ENCODE results near the gene POLR2E. TPM values are rescaled to one million over a fixed set of nuclear protein-coding genes. Genes with fewer than 3 reads are reported as not detected.

The POLR2E gene
- total and polyA plus RNA-seq, 2 of the 13 experiments (the other 11 are each of a cell fraction or from before 2014, with no cell fraction given): 140 to 272 TPM

DNA sequence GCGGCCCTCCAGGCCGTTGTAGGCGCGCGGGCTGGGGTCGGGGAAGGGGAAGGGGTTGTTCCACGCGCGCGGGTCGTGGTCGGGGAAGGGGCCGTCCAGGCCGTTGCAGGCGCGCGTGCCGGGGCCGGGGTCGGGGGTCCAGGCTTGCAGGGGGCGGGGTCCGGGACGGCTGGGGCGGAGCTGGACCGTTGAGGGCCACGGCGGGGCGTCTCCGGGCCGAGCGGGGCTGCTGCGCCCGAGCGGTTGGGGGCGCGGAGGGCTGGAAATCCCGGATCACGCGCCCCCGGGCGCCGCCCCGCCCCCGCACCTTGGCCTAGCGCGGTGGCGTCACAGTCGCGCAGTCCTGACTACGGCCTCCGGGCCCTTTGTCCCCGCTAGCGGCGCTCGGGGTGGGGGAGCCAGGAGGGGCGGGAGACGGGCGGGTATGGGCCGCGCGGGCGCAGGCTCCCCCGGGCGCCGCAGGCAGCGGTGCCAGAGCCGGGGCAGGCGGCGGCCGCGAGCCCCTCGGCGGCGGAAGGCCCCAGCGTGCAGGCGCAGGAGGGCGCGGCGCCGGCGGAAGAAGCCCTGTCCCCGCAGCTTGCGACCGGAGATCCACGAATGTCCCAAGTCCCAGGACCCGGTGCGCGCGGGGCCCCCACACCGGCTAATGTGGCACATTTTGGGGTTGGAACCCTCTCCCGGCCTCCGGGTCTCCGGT, 9.3 kb upstream of the POLR2E start (continued):
- TF ChIP-seq ZNF674 (CRISPR knock-in tag; IDR thresholded peaks at IDR 0.05; ENCODE audit: low read depth) (no peak), HNRNPLL (IDR thresholded peaks at IDR 0.05; ENCODE audit: low read depth, low read length, poor library complexity, severe bottlenecking) (peak; percentile 32), GTF3A (CRISPR knock-in tag; conservative IDR thresholded peaks at IDR 0.05) (no peak), ZNF550 (CRISPR knock-in tag; IDR thresholded peaks at IDR 0.05; ENCODE audit: borderline replicate concordance) (no peak), EZH2 (conservative IDR thresholded peaks at IDR 0.05; ENCODE audit: low read depth, low read length) (no peak), TCF12 (IDR thresholded peaks at IDR 0.05) (no peak), TCF12 (CRISPR knock-in tag; IDR thresholded peaks at IDR 0.05) (no peak), ZNF619 (CRISPR knock-in tag; IDR thresholded peaks at IDR 0.05) (no peak), REL (CRISPR knock-in tag; conservative IDR thresholded peaks at IDR 0.05) (no peak), ZNF792 (CRISPR knock-in tag; IDR thresholded peaks at IDR 0.05) (no peak), ZNF484 (CRISPR knock-in tag; IDR thresholded peaks at IDR 0.05; ENCODE audit: borderline replicate concordance, low read depth) (no peak), ZNF124 (CRISPR knock-in tag; IDR thresholded peaks at IDR 0.05) (no peak), BHLHE40 (IDR thresholded peaks at IDR 0.05; ENCODE audit: low read length) (no peak), ZBTB1 (CRISPR knock-in tag; IDR thresholded peaks at IDR 0.05; ENCODE audit: borderline replicate concordance) (no peak), SP4 (CRISPR knock-in tag; IDR thresholded peaks at IDR 0.05) (no peak; the same call in 1 of the 2 replicates), NFIB (CRISPR knock-in tag; IDR thresholded peaks at IDR 0.05; ENCODE audit: borderline replicate concordance) (no peak), ZNF335 (CRISPR knock-in tag; IDR thresholded peaks at IDR 0.05) (no peak), NFE2L2 (IDR thresholded peaks at IDR 0.05; ENCODE audit: low read length) (no peak), ZNF230 (CRISPR knock-in tag; IDR thresholded peaks at IDR 0.05) (no peak), NCOR1 (IDR thresholded peaks at IDR 0.05; ENCODE audit: borderline replicate concordance, low read length) (no peak), GRHL1 (CRISPR knock-in tag; conservative IDR thresholded peaks at IDR 0.05) (no peak), NFKB2 (CRISPR knock-in tag; IDR thresholded peaks at IDR 0.05; ENCODE audit: borderline replicate concordance) (no peak), ZNF784 (CRISPR knock-in tag; IDR thresholded peaks at IDR 0.05; ENCODE audit: borderline replicate concordance) (no peak), ZNF629 (CRISPR knock-in tag; conservative IDR thresholded peaks at IDR 0.05) (no peak)
- TF ChIP-seq, protein P1, sequence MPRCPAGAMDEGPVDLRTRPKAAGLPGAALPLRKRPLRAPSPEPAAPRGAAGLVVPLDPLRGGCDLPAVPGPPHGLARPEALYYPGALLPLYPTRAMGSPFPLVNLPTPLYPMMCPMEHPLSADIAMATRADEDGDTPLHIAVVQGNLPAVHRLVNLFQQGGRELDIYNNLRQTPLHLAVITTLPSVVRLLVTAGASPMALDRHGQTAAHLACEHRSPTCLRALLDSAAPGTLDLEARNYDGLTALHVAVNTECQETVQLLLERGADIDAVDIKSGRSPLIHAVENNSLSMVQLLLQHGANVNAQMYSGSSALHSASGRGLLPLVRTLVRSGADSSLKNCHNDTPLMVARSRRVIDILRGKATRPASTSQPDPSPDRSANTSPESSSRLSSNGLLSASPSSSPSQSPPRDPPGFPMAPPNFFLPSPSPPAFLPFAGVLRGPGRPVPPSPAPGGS (CRISPR knock-in tag; IDR thresholded peaks at IDR 0.05): no peak
- TF ChIP-seq, protein P2, sequence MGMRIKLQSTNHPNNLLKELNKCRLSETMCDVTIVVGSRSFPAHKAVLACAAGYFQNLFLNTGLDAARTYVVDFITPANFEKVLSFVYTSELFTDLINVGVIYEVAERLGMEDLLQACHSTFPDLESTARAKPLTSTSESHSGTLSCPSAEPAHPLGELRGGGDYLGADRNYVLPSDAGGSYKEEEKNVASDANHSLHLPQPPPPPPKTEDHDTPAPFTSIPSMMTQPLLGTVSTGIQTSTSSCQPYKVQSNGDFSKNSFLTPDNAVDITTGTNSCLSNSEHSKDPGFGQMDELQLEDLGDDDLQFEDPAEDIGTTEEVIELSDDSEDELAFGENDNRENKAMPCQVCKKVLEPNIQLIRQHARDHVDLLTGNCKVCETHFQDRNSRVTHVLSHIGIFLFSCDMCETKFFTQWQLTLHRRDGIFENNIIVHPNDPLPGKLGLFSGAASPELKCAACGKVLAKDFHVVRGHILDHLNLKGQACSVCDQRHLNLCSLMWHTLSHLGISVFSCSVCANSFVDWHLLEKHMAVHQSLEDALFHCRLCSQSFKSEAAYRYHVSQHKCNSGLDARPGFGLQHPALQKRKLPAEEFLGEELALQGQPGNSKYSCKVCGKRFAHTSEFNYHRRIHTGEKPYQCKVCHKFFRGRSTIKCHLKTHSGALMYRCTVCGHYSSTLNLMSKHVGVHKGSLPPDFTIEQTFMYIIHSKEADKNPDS (CRISPR knock-in tag; IDR thresholded peaks at IDR 0.05): 0 out of 2 replicates have a peak, but pooled peaks have one; percentile 21
